A673 (cell line): Measurements from ENCODE around the gene OTOP3. TPM values are rescaled to one million over a fixed set of nuclear protein-coding genes. Genes with fewer than 3 reads are reported as not detected.

Experiments used
- BruUV-seq: library from RNA; stranded (reverse); fragments of 400-500 nt; replicated peaks from 2 replicates; lab custom pipeline; 2021; lab: Mats Ljungman, UMichigan
- CTCF ChIA-PET: fragments of 300-600 bp; sonication (Branson Sonifier 250); formaldehyde crosslinking; loops from one replicate; lab custom pipeline; 2022; ENCODE audit warnings: antibody characterized with exemption; lab: Charles Lee
- POLR2A ChIA-PET: fragments of 300-600 bp; sonication (Branson Sonifier 250); formaldehyde crosslinking; loops from one replicate; lab custom pipeline; 2022; ENCODE audit warnings: antibody characterized with exemption; ENCODE audit not compliant: low non-redundant PET; lab: Charles Lee
- DNase-seq: peaks from one replicate; pipeline ENCODE4 v3.0.0-alpha.2; 2015; ENCODE audit warnings: low spot score
- H3K27ac ChIP-seq: fragments of 200-600 bp; sonication (generic); 2 replicates; pipeline ENCODE4 v1.5.1; 2016; ENCODE audit warnings: mixed run types, low read depth, mild to moderate bottlenecking, mixed read lengths, antibody characterized with exemption, low read length; ENCODE audit not compliant: poor library complexity, severe bottlenecking
- H3K27me3 ChIP-seq: fragments of 200-600 bp; sonication (generic); replicated peaks from 2 replicates; pipeline ENCODE4 v1.6.1; 2017; ENCODE audit warnings: mixed run types, low read depth, mild to moderate bottlenecking, mixed read lengths, antibody characterized with exemption, low read length; ENCODE audit not compliant: insufficient read depth, poor library complexity
- H3K36me3 ChIP-seq: fragments of 200-600 bp; sonication (generic); 2 replicates; pipeline ENCODE4 v1.6.1; 2016; ENCODE audit warnings: mixed run types, mild to moderate bottlenecking, mixed read lengths, antibody characterized with exemption, low read length; ENCODE audit not compliant: insufficient read depth, poor library complexity, severe bottlenecking
- H3K4me1 ChIP-seq: fragments of 200-600 bp; sonication (generic); 2 replicates; pipeline ENCODE4 v1.6.1; 2017; ENCODE audit warnings: mixed run types, mild to moderate bottlenecking, mixed read lengths, antibody characterized with exemption, low read length; ENCODE audit not compliant: insufficient read depth, poor library complexity, severe bottlenecking
- H3K4me3 ChIP-seq: fragments of 200-600 bp; sonication (generic); 2 replicates; pipeline ENCODE4 v1.5.1; 2016; ENCODE audit warnings: low read depth, mixed run types, mild to moderate bottlenecking, mixed read lengths, low read length; ENCODE audit not compliant: poor library complexity, severe bottlenecking
- H3K9me3 ChIP-seq: fragments of 200-600 bp; sonication (generic); 2 replicates; pipeline ENCODE4 v1.6.1; 2016; ENCODE audit warnings: mixed run types, low read depth, mild to moderate bottlenecking, mixed read lengths, antibody characterized with exemption, low read length; ENCODE audit not compliant: poor library complexity, severe bottlenecking
- EZH2 ChIP-seq: fragments of 200-600 bp; sonication (generic); IDR thresholded peaks from 2 replicates; pipeline ENCODE4 v1.6.1; 2017; ENCODE audit warnings: borderline replicate concordance, low read depth, mild to moderate bottlenecking, mixed read lengths, antibody characterized with exemption, low read length; ENCODE audit not compliant: poor library complexity, severe bottlenecking
- intact Hi-C: fragments of 100-400 bp; cut with micrococcal nuclease; formaldehyde crosslinking; loops from one replicate; pipeline ENCODE4 v1.10.0; 2022; ENCODE audit not compliant: unreplicated experiment
- total RNA-seq: library from RNA; stranded (reverse); gene quantifications from 2 replicates; pipeline ENCODE4 v1.2.3, GENCODE V29; 2021
- TF ChIP-seq, protein P1 (sequence below): fragments of 300-800, 200-600 bp; sonication (generic); conservative IDR thresholded peaks from 2 replicates; pipeline ENCODE4 v1.5.1; 2017; ENCODE audit warnings: low read depth, mild to moderate bottlenecking, antibody characterized with exemption, low read length, moderate library complexity, mixed read lengths

The OTOP3 gene
- total RNA-seq, 1 experiment from 2014 or later, result not detected

DNA sequence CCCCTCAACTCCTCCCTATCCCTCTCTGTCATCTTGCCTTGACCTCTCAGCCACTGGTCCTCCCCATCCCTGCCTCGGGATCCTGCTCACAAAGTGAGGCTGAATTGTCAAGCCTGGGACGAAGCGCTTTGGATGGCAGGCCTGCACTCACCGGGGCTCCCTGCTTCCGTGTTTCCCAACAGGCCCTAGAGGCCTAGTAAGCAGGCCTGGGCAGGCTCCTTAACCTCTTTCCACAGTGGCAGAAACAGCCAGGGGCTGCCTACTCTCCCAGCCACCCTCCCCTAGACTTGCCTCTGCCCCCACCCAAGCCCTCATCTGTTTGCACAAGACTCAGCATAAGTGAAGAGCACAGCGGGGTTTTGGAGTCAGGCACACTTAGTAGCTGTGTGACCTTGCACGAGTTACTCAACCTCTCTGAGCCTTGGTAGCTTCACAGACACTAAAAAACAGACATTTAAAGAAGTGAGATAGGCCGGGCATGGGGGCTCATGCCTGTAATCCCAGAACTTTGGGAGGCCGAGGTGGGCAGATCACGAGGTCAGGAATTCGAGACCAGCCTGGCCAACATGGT is 37.2 kb upstream of the OTOP3 start:
- peaks cover 63% of the 10 kb centered on the region for H3K27me3 ChIP-seq
- H3K27ac ChIP-seq, result no peak overlapping the region
- H3K9me3 ChIP-seq, result no peaks in the 10 kb centered on the region
- BruUV-seq, result no TSS peak
- intact Hi-C loops, result no loop called here
- no peaks in the 10 kb centered on the region for H3K36me3 ChIP-seq
- ChIA-PET CTCF (no interaction called here), POLR2A (no interaction called here)
- TF ChIP-seq, protein P1, sequence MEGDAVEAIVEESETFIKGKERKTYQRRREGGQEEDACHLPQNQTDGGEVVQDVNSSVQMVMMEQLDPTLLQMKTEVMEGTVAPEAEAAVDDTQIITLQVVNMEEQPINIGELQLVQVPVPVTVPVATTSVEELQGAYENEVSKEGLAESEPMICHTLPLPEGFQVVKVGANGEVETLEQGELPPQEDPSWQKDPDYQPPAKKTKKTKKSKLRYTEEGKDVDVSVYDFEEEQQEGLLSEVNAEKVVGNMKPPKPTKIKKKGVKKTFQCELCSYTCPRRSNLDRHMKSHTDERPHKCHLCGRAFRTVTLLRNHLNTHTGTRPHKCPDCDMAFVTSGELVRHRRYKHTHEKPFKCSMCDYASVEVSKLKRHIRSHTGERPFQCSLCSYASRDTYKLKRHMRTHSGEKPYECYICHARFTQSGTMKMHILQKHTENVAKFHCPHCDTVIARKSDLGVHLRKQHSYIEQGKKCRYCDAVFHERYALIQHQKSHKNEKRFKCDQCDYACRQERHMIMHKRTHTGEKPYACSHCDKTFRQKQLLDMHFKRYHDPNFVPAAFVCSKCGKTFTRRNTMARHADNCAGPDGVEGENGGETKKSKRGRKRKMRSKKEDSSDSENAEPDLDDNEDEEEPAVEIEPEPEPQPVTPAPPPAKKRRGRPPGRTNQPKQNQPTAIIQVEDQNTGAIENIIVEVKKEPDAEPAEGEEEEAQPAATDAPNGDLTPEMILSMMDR, result no peak
- no peak for TF ChIP-seq EZH2
- DNase-seq, result no peak
- no peak overlapping the region for H3K4me3 ChIP-seq
- no peaks in the 10 kb centered on the region for H3K4me1 ChIP-seq

DNA sequence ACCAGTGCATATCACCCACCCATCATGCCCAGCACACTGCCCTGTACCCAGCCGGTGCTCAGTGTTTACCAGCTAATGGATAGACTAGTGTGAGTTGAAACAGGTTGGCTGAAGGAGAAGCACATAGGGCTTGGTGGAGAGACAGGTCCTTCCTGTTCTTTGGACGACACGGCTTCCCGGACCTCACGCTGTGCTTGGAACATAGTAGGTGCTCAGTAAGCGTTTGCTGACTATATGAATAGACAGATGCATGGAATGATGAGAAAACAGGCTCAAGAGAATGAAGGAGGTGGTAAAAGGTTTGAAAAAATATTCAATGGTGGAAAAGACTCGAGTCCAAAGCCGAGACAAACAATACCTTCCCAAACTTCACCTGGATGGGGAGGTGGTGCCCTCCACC is 35.5 kb upstream of the OTOP3 start:
- H3K27ac ChIP-seq, result no peak overlapping the region
- ChIA-PET CTCF (interaction anchor here (1.2 kb wide), 1 partner anchor 214 kb away, joined by 3 read pairs; no protein-coding TSS in a partner anchor), POLR2A (no interaction called here)
- no peaks in the 10 kb centered on the region for H3K36me3 ChIP-seq
- no peaks in the 10 kb centered on the region for H3K4me1 ChIP-seq
- H3K9me3 ChIP-seq, result no peaks in the 10 kb centered on the region
- peaks cover 45% of the 10 kb centered on the region for H3K27me3 ChIP-seq
- H3K4me3 ChIP-seq, result no peak overlapping the region
- BruUV-seq, result no TSS peak
- DNase-seq, result no peak
- TF ChIP-seq, protein P1, result no peak
- TF ChIP-seq EZH2, result no peak
- intact Hi-C loops, result no loop called here

DNA sequence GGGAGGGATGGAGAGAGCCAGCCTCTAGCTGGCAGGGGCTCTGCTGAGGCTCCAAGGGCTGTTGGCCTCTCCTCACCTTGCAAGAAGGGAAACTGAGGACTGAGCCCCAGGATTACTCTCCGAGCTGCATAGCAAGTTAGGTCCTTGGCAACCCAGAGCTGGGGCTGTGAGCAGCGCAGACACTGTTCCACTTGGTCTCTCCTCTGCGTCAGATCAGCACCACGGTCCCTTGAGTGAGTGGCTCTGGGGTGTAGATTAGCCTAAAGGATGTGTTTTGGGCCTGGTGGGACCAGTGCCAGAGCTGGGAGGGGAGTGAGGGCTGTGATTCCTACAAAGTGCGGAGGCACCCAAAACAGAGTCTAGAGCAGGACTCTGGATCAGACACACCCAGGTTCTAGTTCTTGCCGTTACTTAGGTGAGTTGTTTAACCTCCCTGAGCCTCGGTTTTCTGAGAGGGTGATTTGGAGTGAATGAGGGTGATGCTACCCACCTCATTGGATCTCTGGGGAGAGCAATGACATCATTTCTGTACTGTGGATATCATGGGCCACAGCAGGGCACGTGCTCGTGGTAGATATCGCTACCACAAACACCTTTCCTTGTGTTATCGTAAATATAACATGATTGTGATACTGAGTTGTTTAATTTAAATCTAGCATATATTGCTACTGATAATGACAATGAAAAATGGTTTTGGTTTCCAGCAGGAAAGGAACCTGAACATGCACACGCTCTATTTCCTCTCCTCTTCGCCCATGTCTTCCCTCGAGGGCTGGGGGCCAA is 34.2 kb upstream of the OTOP3 start:
- POLR2A ChIA-PET, result no interaction called here
- no TSS peak for BruUV-seq
- DNase-seq, result no peak

More for the DNA sequence above, 34.2 kb upstream of the OTOP3 start:
- Histone ChIP-seq H3K4me1 (no peaks in the 10 kb centered on the region), H3K36me3 (no peaks in the 10 kb centered on the region), H3K4me3 (no peak overlapping the region), H3K9me3 (no peaks in the 10 kb centered on the region), H3K27me3 (peaks cover 32% of the 10 kb centered on the region), H3K27ac (no peak overlapping the region)
- TF ChIP-seq, protein P1, result no peak
- TF ChIP-seq EZH2, result no peak
- intact Hi-C loops, result no loop called here
- CTCF ChIA-PET, result no interaction called here
